ENCODE measurements around the gene TPX2. TPM values are rescaled to one million over a fixed set of nuclear protein-coding genes. Genes with fewer than 3 reads are reported as not detected.

Gene TPX2
- total RNA-seq, 1 donor from 2014 or later: 8.4 TPM

GRCh38 chr20:31837896-31838397 is 98.9 kb downstream of the TPX2 start:
- H3K9ac ChIP-seq (ENCODE audit: low read depth in 1 of 3, low read length in 3 of 3): peak overlapping the region in 1 of 3 donors; percentile 19
- peak overlapping the region; percentile 48 for H3K27ac ChIP-seq (ENCODE audit: low read depth, low read length)
- H3K27me3 ChIP-seq (ENCODE audit: control insufficient read depth in 3 of 3, insufficient read depth in 3 of 3, low read length in 3 of 3): no peaks in the 10 kb centered on the region
- H3K4me3 ChIP-seq (ENCODE audit: low read length in 3 of 3): no peak overlapping the region
- peaks cover 47 to 70% (median 69%) of the 10 kb centered on the region in 3 donors for H3K4me1 ChIP-seq (ENCODE audit: control insufficient read depth in 3 of 3, insufficient read depth in 3 of 3, low read length in 3 of 3)
- H3K9me3 ChIP-seq (ENCODE audit: control insufficient read depth in 3 of 3, low read length in 3 of 3): no peaks in the 10 kb centered on the region
- H3K36me3 ChIP-seq (ENCODE audit: control insufficient read depth in 3 of 3, insufficient read depth in 3 of 3, low read length in 3 of 3): peaks cover 11 to 27% (median 21%) of the 10 kb centered on the region in 3 donors

- Histone ChIP-seq H3K4me3 (ENCODE audit: low read length in 3 of 3) (no peak overlapping the region), H3K27me3 (ENCODE audit: control insufficient read depth in 3 of 3, insufficient read depth in 3 of 3, low read length in 3 of 3) (no peaks in the 10 kb centered on the region), H3K36me3 (ENCODE audit: control insufficient read depth in 3 of 3, insufficient read depth in 3 of 3, low read length in 3 of 3) (peaks cover 3 to 19% (median 13%) of the 10 kb centered on the region in 3 donors), H3K27ac (ENCODE audit: low read depth, low read length) (peak overlapping the region; percentile 18), H3K9me3 (ENCODE audit: control insufficient read depth in 3 of 3, low read length in 3 of 3) (no peaks in the 10 kb centered on the region), H3K4me1 (ENCODE audit: control insufficient read depth in 3 of 3, insufficient read depth in 3 of 3, low read length in 3 of 3) (peaks cover 47 to 65% (median 64%) of the 10 kb centered on the region in 3 donors), H3K9ac (ENCODE audit: low read depth in 1 of 3, low read length in 3 of 3) (no peak overlapping the region)
Observed at GRCh38 chr20:31838646-31839292, 99.7 kb downstream of the TPX2 start.

GRCh38 chr20:31839782-31840487 is 100.8 kb downstream of the TPX2 start:
- Histone ChIP-seq H3K27ac (ENCODE audit: low read depth, low read length) (no peak overlapping the region), H3K9me3 (ENCODE audit: control insufficient read depth in 3 of 3, low read length in 3 of 3) (no peaks in the 10 kb centered on the region), H3K4me1 (ENCODE audit: control insufficient read depth in 3 of 3, insufficient read depth in 3 of 3, low read length in 3 of 3) (peaks cover 42 to 58% (median 57%) of the 10 kb centered on the region in 3 donors), H3K4me3 (ENCODE audit: low read length in 3 of 3) (no peak overlapping the region), H3K36me3 (ENCODE audit: control insufficient read depth in 3 of 3, insufficient read depth in 3 of 3, low read length in 3 of 3) (peaks cover 0 to 8% (median 5%) of the 10 kb centered on the region in 3 donors), H3K27me3 (ENCODE audit: control insufficient read depth in 3 of 3, insufficient read depth in 3 of 3, low read length in 3 of 3) (no peaks in the 10 kb centered on the region), H3K9ac (ENCODE audit: low read depth in 1 of 3, low read length in 3 of 3) (no peak overlapping the region)

GRCh38 chr20:31840906-31841816 is 102.1 kb downstream of the TPX2 start:
- no peaks in the 10 kb centered on the region for H3K27me3 ChIP-seq (ENCODE audit: control insufficient read depth in 3 of 3, insufficient read depth in 3 of 3, low read length in 3 of 3)
- peak overlapping the region; percentile 62 for H3K27ac ChIP-seq (ENCODE audit: low read depth, low read length)
- no peak overlapping the region for H3K4me3 ChIP-seq (ENCODE audit: low read length in 3 of 3)
- H3K9me3 ChIP-seq (ENCODE audit: control insufficient read depth in 3 of 3, low read length in 3 of 3): no peaks in the 10 kb centered on the region
- peak overlapping the region in 1 of 3 donors; percentile 74 for H3K9ac ChIP-seq (ENCODE audit: low read depth in 1 of 3, low read length in 3 of 3)
- no peaks in the 10 kb centered on the region for H3K36me3 ChIP-seq (ENCODE audit: control insufficient read depth in 3 of 3, insufficient read depth in 3 of 3, low read length in 3 of 3)
- H3K4me1 ChIP-seq (ENCODE audit: control insufficient read depth in 3 of 3, insufficient read depth in 3 of 3, low read length in 3 of 3): peaks cover 36 to 57% (median 53%) of the 10 kb centered on the region in 3 donors

GRCh38 chr20:31841928-31842327 is 102.8 kb downstream of the TPX2 start:
- Histone ChIP-seq H3K4me3 (ENCODE audit: low read length in 3 of 3) (peak overlapping the region in 1 of 3 donors; percentile 22), H3K36me3 (ENCODE audit: control insufficient read depth in 3 of 3, insufficient read depth in 3 of 3, low read length in 3 of 3) (no peaks in the 10 kb centered on the region), H3K27ac (ENCODE audit: low read depth, low read length) (peak overlapping the region; percentile 62), H3K9ac (ENCODE audit: low read depth in 1 of 3, low read length in 3 of 3) (peak overlapping the region in 2 of 3 donors; percentile 27 to 74), H3K4me1 (ENCODE audit: control insufficient read depth in 3 of 3, insufficient read depth in 3 of 3, low read length in 3 of 3) (peaks cover 28 to 54% (median 48%) of the 10 kb centered on the region in 3 donors), H3K9me3 (ENCODE audit: control insufficient read depth in 3 of 3, low read length in 3 of 3) (no peaks in the 10 kb centered on the region), H3K27me3 (ENCODE audit: control insufficient read depth in 3 of 3, insufficient read depth in 3 of 3, low read length in 3 of 3) (no peaks in the 10 kb centered on the region)

GRCh38 chr20:31842471-31843157 is 103.5 kb downstream of the TPX2 start:
- H3K27me3 ChIP-seq (ENCODE audit: control insufficient read depth in 3 of 3, insufficient read depth in 3 of 3, low read length in 3 of 3): no peaks in the 10 kb centered on the region
- peak overlapping the region; percentile 32 to 49 (median 33) for H3K4me3 ChIP-seq (ENCODE audit: low read length in 3 of 3)
- H3K36me3 ChIP-seq (ENCODE audit: control insufficient read depth in 3 of 3, insufficient read depth in 3 of 3, low read length in 3 of 3): no peaks in the 10 kb centered on the region
- H3K27ac ChIP-seq (ENCODE audit: low read depth, low read length): peak overlapping the region; percentile 64
- no peaks in the 10 kb centered on the region for H3K9me3 ChIP-seq (ENCODE audit: control insufficient read depth in 3 of 3, low read length in 3 of 3)
- H3K9ac ChIP-seq (ENCODE audit: low read depth in 1 of 3, low read length in 3 of 3): peak overlapping the region in 2 of 3 donors; percentile 27 to 74
- peaks cover 23 to 47% (median 41%) of the 10 kb centered on the region in 3 donors for H3K4me1 ChIP-seq (ENCODE audit: control insufficient read depth in 3 of 3, insufficient read depth in 3 of 3, low read length in 3 of 3)

GRCh38 chr20:31843288-31843687 is 104.2 kb downstream of the TPX2 start:
- H3K9me3 ChIP-seq (ENCODE audit: control insufficient read depth in 3 of 3, low read length in 3 of 3): no peaks in the 10 kb centered on the region
- H3K27me3 ChIP-seq (ENCODE audit: control insufficient read depth in 3 of 3, insufficient read depth in 3 of 3, low read length in 3 of 3): no peaks in the 10 kb centered on the region
- peaks cover 17 to 40% (median 35%) of the 10 kb centered on the region in 3 donors for H3K4me1 ChIP-seq (ENCODE audit: control insufficient read depth in 3 of 3, insufficient read depth in 3 of 3, low read length in 3 of 3)
- peak overlapping the region; percentile 33 to 46 (median 45) for H3K4me3 ChIP-seq (ENCODE audit: low read length in 3 of 3)
- H3K9ac ChIP-seq (ENCODE audit: low read depth in 1 of 3, low read length in 3 of 3): peak overlapping the region in 1 of 3 donors; percentile 74
- H3K27ac ChIP-seq (ENCODE audit: low read depth, low read length): peak overlapping the region; percentile 64
- H3K36me3 ChIP-seq (ENCODE audit: control insufficient read depth in 3 of 3, insufficient read depth in 3 of 3, low read length in 3 of 3): no peaks in the 10 kb centered on the region

- Histone ChIP-seq H3K4me1 (ENCODE audit: control insufficient read depth in 3 of 3, insufficient read depth in 3 of 3, low read length in 3 of 3) (peaks cover 15 to 36% (median 32%) of the 10 kb centered on the region in 3 donors), H3K9me3 (ENCODE audit: control insufficient read depth in 3 of 3, low read length in 3 of 3) (no peaks in the 10 kb centered on the region), H3K4me3 (ENCODE audit: low read length in 3 of 3) (peak overlapping the region; percentile 2 to 45 (median 19)), H3K36me3 (ENCODE audit: control insufficient read depth in 3 of 3, insufficient read depth in 3 of 3, low read length in 3 of 3) (no peaks in the 10 kb centered on the region), H3K27ac (ENCODE audit: low read depth, low read length) (peak overlapping the region; percentile 23), H3K9ac (ENCODE audit: low read depth in 1 of 3, low read length in 3 of 3) (peak overlapping the region in 2 of 3 donors; percentile 7 to 74), H3K27me3 (ENCODE audit: control insufficient read depth in 3 of 3, insufficient read depth in 3 of 3, low read length in 3 of 3) (peaks cover 0 to 4% (median 2%) of the 10 kb centered on the region in 3 donors)
Observed at GRCh38 chr20:31843881-31844280, 104.8 kb downstream of the TPX2 start.

GRCh38 chr20:31844737-31845299 is 105.7 kb downstream of the TPX2 start:
- Histone ChIP-seq H3K27me3 (ENCODE audit: control insufficient read depth in 3 of 3, insufficient read depth in 3 of 3, low read length in 3 of 3) (peaks cover 6 to 12% (median 7%) of the 10 kb centered on the region in 3 donors), H3K36me3 (ENCODE audit: control insufficient read depth in 3 of 3, insufficient read depth in 3 of 3, low read length in 3 of 3) (no peaks in the 10 kb centered on the region), H3K27ac (ENCODE audit: low read depth, low read length) (peak overlapping the region; percentile 54), H3K4me3 (ENCODE audit: low read length in 3 of 3) (peak overlapping the region; percentile 43 to 70 (median 57)), H3K9ac (ENCODE audit: low read depth in 1 of 3, low read length in 3 of 3) (peak overlapping the region; percentile 21 to 74 (median 50)), H3K4me1 (ENCODE audit: control insufficient read depth in 3 of 3, insufficient read depth in 3 of 3, low read length in 3 of 3) (peaks cover 15 to 36% (median 30%) of the 10 kb centered on the region in 3 donors), H3K9me3 (ENCODE audit: control insufficient read depth in 3 of 3, low read length in 3 of 3) (no peaks in the 10 kb centered on the region)
